Astrocyte (in vitro differentiated cells and primary cell): ENCODE measurements around the gene RNF44.

Source experiments
- CTCF ChIP-seq: IDR thresholded peaks from 2 replicates; pipeline ENCODE4 v1.5.1; 2011; ENCODE audit warnings: low read depth, mild to moderate bottlenecking, inconsistent platforms, low read length, moderate library complexity; ENCODE audit not compliant: insufficient read depth
- EZH2 ChIP-seq: IDR thresholded peaks from 2 replicates; pipeline ENCODE4 v1.6.1; 2012; ENCODE audit warnings: mild to moderate bottlenecking, low read length, inconsistent platforms; ENCODE audit not compliant: insufficient read depth

- TF ChIP-seq CTCF, result no peak
- TF ChIP-seq EZH2, result no peak
Measured at GRCh38 chr5:176575066-176575465, 37.9 kb upstream of the RNF44 start.
